Neural progenitor cell (in vitro differentiated cells): ENCODE measurements around the gene KIF12. TPM values are rescaled to one million over a fixed set of nuclear protein-coding genes. Genes with fewer than 3 reads are reported as not detected.
"Not testable (repeated sequence)": the region's sequence is repeated elsewhere in the genome, so short reads cannot be mapped to it uniquely, and the experiment has no call there.

ENCODE experiments used
- DNase-seq: peaks from one replicate; pipeline ENCODE4 v3.0.0-alpha.2; 2016; ENCODE audit warnings: low spot score
- H2AFZ ChIP-seq: fragments of 200-600 bp; sonication (generic); replicated peaks from 2 replicates; pipeline ENCODE4 v1.6.1; 2016; ENCODE audit warnings: antibody characterized with exemption
- H3F3A ChIP-seq: fragments of 200-600 bp; sonication (generic); 2 replicates; pipeline ENCODE4 v1.6.1; 2016; ENCODE audit warnings: antibody characterized with exemption, low read depth
- H3K27ac ChIP-seq: fragments of 200-600 bp; sonication (generic); 2 replicates; pipeline ENCODE4 v1.5.1; 2016; ENCODE audit warnings: mild to moderate bottlenecking
- H3K27me3 ChIP-seq: fragments of 200-600 bp; sonication (generic); 2 replicates; pipeline ENCODE4 v1.6.1; 2016; ENCODE audit warnings: mild to moderate bottlenecking, moderate library complexity
- H3K36me3 ChIP-seq: fragments of 200-600 bp; sonication (generic); 2 replicates; pipeline ENCODE4 v1.5.1; 2016
- H3K4me1 ChIP-seq: fragments of 200-600 bp; sonication (generic); 2 replicates; pipeline ENCODE4 v1.6.1; 2016; ENCODE audit warnings: mixed run types
- H3K4me2 ChIP-seq: fragments of 200-600 bp; sonication (generic); 2 replicates; pipeline ENCODE4 v1.6.1; 2016
- H3K4me3 ChIP-seq: fragments of 200-600 bp; sonication (generic); 2 replicates; pipeline ENCODE4 v1.5.1; 2016
- H3K79me2 ChIP-seq: fragments of 200-600 bp; sonication (generic); 2 replicates; pipeline ENCODE4 v1.6.1; 2016; ENCODE audit warnings: low read depth
- H3K9ac ChIP-seq: fragments of 200-600 bp; sonication (generic); 2 replicates; pipeline ENCODE4 v1.6.1; 2016
- H3K9me3 ChIP-seq: fragments of 200-600 bp; sonication (generic); 2 replicates; pipeline ENCODE4 v1.5.1; 2016; ENCODE audit warnings: low read depth
- H4K20me1 ChIP-seq: fragments of 200-600 bp; sonication (generic); 2 replicates; pipeline ENCODE4 v1.6.1; 2016; ENCODE audit warnings: low read depth
- H3K27ac Mint-ChIP-seq: 3 replicates; pipeline ENCODE4 v1.8.0; 2021; ENCODE audit warnings: mixed read lengths
- H3K27me3 Mint-ChIP-seq: 2 replicates; pipeline ENCODE4 v1.8.0; 2022; ENCODE audit warnings: low read depth, mild to moderate bottlenecking, inconsistent platforms, moderate library complexity, mixed read lengths; ENCODE audit not compliant: insufficient read depth
- H3K36me3 Mint-ChIP-seq: 3 replicates; pipeline ENCODE4 v1.8.0; 2021; ENCODE audit warnings: mixed read lengths
- H3K4me1 Mint-ChIP-seq: 3 replicates; pipeline ENCODE4 v1.8.0; 2021; ENCODE audit warnings: mixed read lengths
- H3K4me3 Mint-ChIP-seq: 3 replicates; pipeline ENCODE4 v1.8.0; 2021; ENCODE audit warnings: mild to moderate bottlenecking, moderate library complexity, mixed read lengths
- H3K9me3 Mint-ChIP-seq: 3 replicates; pipeline ENCODE4 v1.8.0; 2020; ENCODE audit warnings: mixed read lengths
- CTCF ChIP-seq: fragments of 200-600 bp; sonication (generic); IDR thresholded peaks from 2 replicates; pipeline ENCODE4 v1.5.1; 2017; ENCODE audit warnings: antibody characterized with exemption, mild to moderate bottlenecking
- EZH2 ChIP-seq: fragments of 200-600 bp; sonication (generic); IDR thresholded peaks from 2 replicates; pipeline ENCODE4 v1.6.1; 2017; ENCODE audit warnings: antibody characterized with exemption, mild to moderate bottlenecking, moderate library complexity
- EZH2phosphoT487 ChIP-seq: fragments of 200-600 bp; sonication (generic); IDR thresholded peaks from 2 replicates; pipeline ENCODE4 v1.6.1; 2017; ENCODE audit warnings: antibody characterized with exemption
- total RNA-seq: library from RNA; depleted of rRNA; stranded (reverse); fragments of >200 nt; gene quantifications from 2 replicates; pipeline ENCODE4 v1.2.3, GENCODE V29; 2015; ENCODE audit warnings: low replicate concordance

Gene KIF12
- total RNA-seq, 1 donor from 2014 or later = 0.56 TPM

- no peak overlapping the region for H2AFZ ChIP-seq
- TF ChIP-seq CTCF = no peak
- TF ChIP-seq EZH2 = no peak
- TF ChIP-seq EZH2phosphoT487 = no peak
- H3K27me3 Mint-ChIP-seq = no peaks in the 10 kb centered on the region
- peaks cover 3% of the 10 kb centered on the region for H3K4me1 Mint-ChIP-seq
- H3K9ac ChIP-seq = no peak overlapping the region
- no peak overlapping the region for H3K4me3 ChIP-seq
- no peak overlapping the region for H3K27ac Mint-ChIP-seq
- no peaks in the 10 kb centered on the region for H3K79me2 ChIP-seq
- H3K9me3 ChIP-seq = no peaks in the 10 kb centered on the region
- H3K9me3 Mint-ChIP-seq = peaks cover 2% of the 10 kb centered on the region
- no peaks in the 10 kb centered on the region for H3F3A ChIP-seq
- H3K27me3 ChIP-seq = no peaks in the 10 kb centered on the region
- no peak for DNase-seq
- no peaks in the 10 kb centered on the region for H3K36me3 ChIP-seq
- H3K4me1 ChIP-seq = no peaks in the 10 kb centered on the region
- H3K4me2 ChIP-seq = no peak overlapping the region
- H3K27ac ChIP-seq = no peak overlapping the region
- H3K36me3 Mint-ChIP-seq = peaks cover 65% of the 10 kb centered on the region
- H4K20me1 ChIP-seq = peaks cover 3% of the 10 kb centered on the region
- H3K4me3 Mint-ChIP-seq = no peak overlapping the region
Observed at GRCh38 chr9:114046875-114047274, 52.2 kb downstream of the KIF12 start.

DNA sequence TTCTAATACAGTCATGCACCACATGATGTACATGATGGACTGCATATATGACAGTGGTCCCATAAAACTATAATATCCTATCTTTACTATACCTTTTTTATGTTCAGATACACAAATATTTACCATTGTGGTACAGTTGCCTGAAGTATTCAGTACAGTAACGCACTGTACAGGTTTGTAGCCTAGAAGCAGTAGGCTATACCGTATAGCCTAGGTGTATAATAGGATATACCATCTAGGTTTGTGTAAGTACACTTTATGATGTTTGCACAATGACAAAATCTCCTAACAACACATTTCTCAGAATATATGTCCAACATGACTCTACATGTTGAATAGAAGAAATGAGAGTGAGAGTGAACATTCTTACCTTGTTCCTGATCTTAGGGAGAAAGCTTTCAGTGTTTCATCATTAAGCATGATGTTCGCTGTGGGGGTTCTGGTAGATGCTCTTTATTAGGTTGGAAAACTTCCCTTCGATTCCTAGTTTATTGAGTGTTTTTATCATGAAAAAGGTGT is 52.8 kb downstream of the KIF12 start:
- Histone ChIP-seq H2AFZ (no peak overlapping the region), H3K36me3 (no peaks in the 10 kb centered on the region), H3F3A (no peaks in the 10 kb centered on the region), H3K27ac (no peak overlapping the region), H3K9ac (no peak overlapping the region), H3K4me3 (no peak overlapping the region), H3K9me3 (no peaks in the 10 kb centered on the region), H3K4me2 (no peak overlapping the region), H3K27me3 (no peaks in the 10 kb centered on the region), H4K20me1 (peaks cover 3% of the 10 kb centered on the region), H3K4me1 (no peaks in the 10 kb centered on the region), H3K79me2 (no peaks in the 10 kb centered on the region)
- no peaks in the 10 kb centered on the region for H3K27me3 Mint-ChIP-seq
- no peak for DNase-seq
- H3K27ac Mint-ChIP-seq = no peak overlapping the region
- H3K4me1 Mint-ChIP-seq = peaks cover 3% of the 10 kb centered on the region
- TF ChIP-seq EZH2 (no peak), EZH2phosphoT487 (no peak), CTCF (no peak)
- peaks cover 2% of the 10 kb centered on the region for H3K9me3 Mint-ChIP-seq
- peaks cover 63% of the 10 kb centered on the region for H3K36me3 Mint-ChIP-seq
- H3K4me3 Mint-ChIP-seq = no peak overlapping the region

- H3K27me3 ChIP-seq, H3K4me1 ChIP-seq, H3K27ac ChIP-seq, H3K4me3 ChIP-seq, H2AFZ ChIP-seq, H3F3A ChIP-seq, DNase-seq, H3K36me3 ChIP-seq, H3K4me3 Mint-ChIP-seq, H3K4me2 ChIP-seq, H3K9me3 ChIP-seq, H3K4me1 Mint-ChIP-seq, H3K9ac ChIP-seq, H3K79me2 ChIP-seq, H3K9me3 Mint-ChIP-seq, H3K27ac Mint-ChIP-seq, H3K27me3 Mint-ChIP-seq: not testable (repeated sequence)
- peaks cover 50% of the 10 kb centered on the region for H3K36me3 Mint-ChIP-seq
- peaks cover 15% of the 10 kb centered on the region for H4K20me1 ChIP-seq
Observed at GRCh38 chr9:114043660-114044059, 55.4 kb downstream of the KIF12 start.

Other genes starting within 250 kb of the KIF12 start
- 10.5 and 16.9 TPM in 2 replicates for gene ZNF618, start 223.0 kb downstream of the KIF12 start, total RNA-seq
- gene AMBP, start 21.0 kb downstream of the KIF12 start, total RNA-seq = 0.56 TPM in 1 of 2 replicates, not detected in the other
- gene COL27A1, start 56.2 kb upstream of the KIF12 start, total RNA-seq = 4.3 and 16.2 TPM in 2 replicates
- gene ORM1, start 223.8 kb upstream of the KIF12 start, total RNA-seq = 1.5 TPM in 1 of 2 replicates, not detected in the other
- gene ORM2, start 230.6 kb upstream of the KIF12 start, total RNA-seq = 0.43 TPM in 1 of 2 replicates, not detected in the other